Lower lobe of right lung (tissue), 2 donors: ENCODE measurements around the gene OR5M11. TPM values are rescaled to one million over a fixed set of nuclear protein-coding genes. Genes with fewer than 3 reads are reported as not detected.

Source experiments
- ATAC-seq, 2 donors: fragments of 200-7000 bp; cut with Tn5 transposase; one replicate each; pipeline ENCODE4 v1.9.1; 2020 to 2022; ENCODE audit warnings: mild to moderate bottlenecking in 2 of 2, moderate library complexity in 2 of 2
- DNase-seq: peaks from one replicate; pipeline ENCODE4 v3.0.0-alpha.2; 2020
- H3K27ac ChIP-seq: fragments of 200-600 bp; one replicate; pipeline ENCODE4 v1.8.0; 2022
- H3K27me3 ChIP-seq: fragments of 200-600 bp; one replicate; pipeline ENCODE4 v1.8.0; 2022; ENCODE audit warnings: low read depth
- H3K36me3 ChIP-seq: fragments of 200-600 bp; one replicate; pipeline ENCODE4 v1.8.0; 2022; ENCODE audit warnings: mild to moderate bottlenecking
- H3K4me1 ChIP-seq: fragments of 200-600 bp; one replicate; pipeline ENCODE4 v1.8.0; 2022
- H3K4me3 ChIP-seq: fragments of 200-600 bp; one replicate; pipeline ENCODE4 v1.8.0; 2022; ENCODE audit warnings: mild to moderate bottlenecking
- H3K9me3 ChIP-seq: fragments of 200-600 bp; one replicate; pipeline ENCODE4 v1.8.0; 2022
- intact Hi-C: fragments of 100-400 bp; cut with DNase I; formaldehyde crosslinking; loops from one replicate; pipeline ENCODE4 v1.11.0; 2022
- total RNA-seq: library from RNA; stranded (reverse); fragmentation: NEBNext Ultra II Directional; extraction: Animal tissue kit (Norgen Biotek cat#: 25700); gene quantifications from one replicate; pipeline ENCODE4 v1.2.1, GENCODE V29; 2021
- TF ChIP-seq, protein P1 (sequence below): fragments of 200-600 bp; IDR thresholded peaks from one replicate; pipeline ENCODE4 v1.8.0; 2022; ENCODE audit warnings: antibody characterized with exemption, mild to moderate bottlenecking
- donor health status: DM: no; HTN: yes; CAD: no; lungs with severe emphysema.

The OR5M11 gene
- total RNA-seq, 1 donor from 2014 or later = not detected

DNA sequence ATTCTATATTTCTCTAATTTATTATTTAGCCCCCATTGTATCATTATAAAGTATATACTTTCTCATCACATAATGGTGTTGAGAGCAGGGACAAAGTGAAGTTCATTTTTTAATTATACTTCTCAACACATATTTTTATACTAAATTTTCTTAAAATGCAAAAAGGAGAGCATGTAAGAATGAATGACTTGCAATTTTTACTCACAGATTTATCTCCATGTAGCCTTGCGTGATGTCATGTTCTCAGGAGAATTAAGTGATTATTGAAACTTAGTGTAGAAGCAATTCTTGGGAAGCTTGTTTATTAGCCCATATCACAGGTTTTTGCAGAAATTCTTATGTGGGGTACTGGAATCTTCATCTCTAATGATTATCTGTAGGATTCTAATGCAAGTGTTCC, 682 bp upstream of the OR5M11 start:
- no peak overlapping the region for H3K4me3 ChIP-seq
- DNase-seq = no peak
- no peak overlapping the region for H3K27ac ChIP-seq
- H3K27me3 ChIP-seq = no peaks in the 10 kb centered on the region
- no peak for ATAC-seq
- intact Hi-C loops = no loop called here
- no peaks in the 10 kb centered on the region for H3K9me3 ChIP-seq
- TF ChIP-seq, protein P1, sequence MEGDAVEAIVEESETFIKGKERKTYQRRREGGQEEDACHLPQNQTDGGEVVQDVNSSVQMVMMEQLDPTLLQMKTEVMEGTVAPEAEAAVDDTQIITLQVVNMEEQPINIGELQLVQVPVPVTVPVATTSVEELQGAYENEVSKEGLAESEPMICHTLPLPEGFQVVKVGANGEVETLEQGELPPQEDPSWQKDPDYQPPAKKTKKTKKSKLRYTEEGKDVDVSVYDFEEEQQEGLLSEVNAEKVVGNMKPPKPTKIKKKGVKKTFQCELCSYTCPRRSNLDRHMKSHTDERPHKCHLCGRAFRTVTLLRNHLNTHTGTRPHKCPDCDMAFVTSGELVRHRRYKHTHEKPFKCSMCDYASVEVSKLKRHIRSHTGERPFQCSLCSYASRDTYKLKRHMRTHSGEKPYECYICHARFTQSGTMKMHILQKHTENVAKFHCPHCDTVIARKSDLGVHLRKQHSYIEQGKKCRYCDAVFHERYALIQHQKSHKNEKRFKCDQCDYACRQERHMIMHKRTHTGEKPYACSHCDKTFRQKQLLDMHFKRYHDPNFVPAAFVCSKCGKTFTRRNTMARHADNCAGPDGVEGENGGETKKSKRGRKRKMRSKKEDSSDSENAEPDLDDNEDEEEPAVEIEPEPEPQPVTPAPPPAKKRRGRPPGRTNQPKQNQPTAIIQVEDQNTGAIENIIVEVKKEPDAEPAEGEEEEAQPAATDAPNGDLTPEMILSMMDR = no peak
- H3K4me1 ChIP-seq = no peaks in the 10 kb centered on the region
- H3K36me3 ChIP-seq = no peaks in the 10 kb centered on the region

DNA sequence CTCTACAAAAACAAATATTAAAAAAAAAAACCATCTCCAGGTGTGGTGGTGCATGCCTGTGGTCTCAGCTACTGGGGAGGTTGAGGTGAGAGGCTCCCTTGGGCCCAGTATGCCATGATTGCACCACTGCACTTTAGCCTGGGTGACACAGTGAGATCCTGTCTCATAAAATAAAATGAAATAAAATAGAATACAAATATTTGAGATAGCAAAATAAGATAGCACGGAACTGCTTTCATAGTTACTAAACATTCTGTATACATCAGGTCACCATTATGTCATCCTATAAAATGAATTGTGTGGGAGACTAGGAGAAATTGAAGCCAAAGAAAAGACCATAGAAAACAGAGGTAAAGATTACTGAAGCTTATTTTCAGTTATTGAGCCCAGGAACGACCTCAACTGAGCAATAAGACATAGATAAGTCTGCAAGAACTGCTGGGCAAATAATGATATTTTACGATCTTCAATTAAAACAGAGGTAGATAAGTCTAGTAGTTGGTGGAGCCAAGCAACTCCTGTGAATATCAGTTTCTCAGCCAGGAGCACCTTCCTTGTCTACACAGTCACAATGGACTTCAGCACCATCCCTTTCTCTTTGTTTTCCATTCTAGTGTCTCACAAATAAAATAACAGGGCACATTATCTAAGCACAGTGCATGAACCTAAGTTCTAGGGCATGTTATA, 9.9 kb downstream of the OR5M11 start:
- intact Hi-C loops = no loop called here
- H3K27ac ChIP-seq = no peak overlapping the region
- ATAC-seq (no peak), DNase-seq (no peak)
- no peaks in the 10 kb centered on the region for H3K4me1 ChIP-seq
- no peaks in the 10 kb centered on the region for H3K36me3 ChIP-seq
- H3K9me3 ChIP-seq = no peaks in the 10 kb centered on the region
- H3K4me3 ChIP-seq = no peak overlapping the region
- TF ChIP-seq, protein P1 = no peak
- no peaks in the 10 kb centered on the region for H3K27me3 ChIP-seq

DNA sequence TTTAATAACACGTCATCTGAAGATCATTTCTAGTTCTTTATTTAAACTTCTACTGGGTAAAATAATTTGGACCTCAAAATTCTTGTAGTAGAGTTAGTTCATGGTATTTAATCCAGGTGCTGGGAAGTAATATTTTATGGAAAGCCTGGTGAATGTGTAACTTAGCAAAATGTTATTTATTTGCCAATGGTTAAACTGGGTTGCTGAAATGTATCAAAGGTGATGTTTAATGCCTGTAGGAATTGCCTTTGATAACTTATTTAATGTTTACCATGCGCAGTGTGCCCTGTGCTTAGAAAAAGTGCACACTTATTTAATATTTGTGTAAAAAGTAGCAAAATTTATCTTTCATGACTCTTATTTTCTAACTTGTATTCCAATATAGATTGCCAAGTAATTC, 11.2 kb downstream of the OR5M11 start:
- TF ChIP-seq, protein P1 = no peak
- no peaks in the 10 kb centered on the region for H3K36me3 ChIP-seq
- intact Hi-C loops = no loop called here

DNA sequence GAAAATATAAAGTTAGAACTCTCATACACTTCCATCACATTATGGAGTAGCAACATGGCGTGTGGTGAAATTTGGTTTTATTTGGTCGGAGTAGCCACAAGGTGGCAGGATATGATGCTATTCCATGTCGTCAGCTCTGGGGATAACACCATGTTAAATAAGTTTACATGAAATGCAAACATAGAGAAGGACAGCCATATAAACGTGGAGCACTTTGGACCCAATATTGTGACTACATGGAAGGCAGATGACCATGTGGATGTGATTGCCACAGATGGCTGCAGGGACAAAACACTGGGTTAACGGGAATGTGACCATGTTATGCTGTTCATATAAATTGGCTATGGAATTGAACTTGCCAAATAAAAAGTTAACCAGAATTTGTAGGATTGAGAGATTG, 21.0 kb downstream of the OR5M11 start:
- no peaks in the 10 kb centered on the region for H3K27me3 ChIP-seq
- H3K4me3 ChIP-seq = no peak overlapping the region
- DNase-seq = no peak
- TF ChIP-seq, protein P1 = no peak
- H3K27ac ChIP-seq = no peak overlapping the region
- H3K36me3 ChIP-seq = no peaks in the 10 kb centered on the region
- ATAC-seq = no peak
- intact Hi-C loops = no loop called here
- no peaks in the 10 kb centered on the region for H3K4me1 ChIP-seq
- H3K9me3 ChIP-seq = no peaks in the 10 kb centered on the region

More for the DNA sequence above, 11.2 kb downstream of the OR5M11 start:
- no peak for ATAC-seq
- Histone ChIP-seq H3K4me1 (no peaks in the 10 kb centered on the region), H3K27me3 (no peaks in the 10 kb centered on the region), H3K27ac (no peak overlapping the region), H3K4me3 (no peak overlapping the region), H3K9me3 (no peaks in the 10 kb centered on the region)
- DNase-seq = no peak

DNA sequence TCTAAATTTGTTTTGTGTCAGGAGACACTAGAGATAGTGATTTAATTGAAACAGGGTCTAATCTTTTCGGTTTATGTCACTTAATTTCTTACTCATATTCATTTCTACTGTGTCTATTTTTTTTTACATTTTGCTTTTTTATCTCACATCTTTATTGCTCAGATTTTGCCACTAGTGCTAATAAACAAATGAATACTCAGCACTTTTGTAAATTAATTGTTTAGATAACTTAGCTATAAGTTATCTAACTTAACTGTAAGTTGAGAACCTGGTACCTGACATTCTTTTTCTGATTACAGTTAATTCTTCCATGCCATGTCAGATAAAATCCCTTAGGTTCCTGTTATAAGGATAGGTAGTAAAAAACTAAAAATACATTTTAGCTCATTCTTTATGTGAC, 29.8 kb downstream of the OR5M11 start:
- Histone ChIP-seq H3K9me3 (no peaks in the 10 kb centered on the region), H3K4me3 (no peak overlapping the region), H3K4me1 (no peaks in the 10 kb centered on the region), H3K27ac (no peak overlapping the region), H3K27me3 (no peaks in the 10 kb centered on the region), H3K36me3 (no peaks in the 10 kb centered on the region)
- TF ChIP-seq, protein P1 = no peak
- no peak for DNase-seq
- intact Hi-C loops = no loop called here
- no peak for ATAC-seq
